ENCODE data around the gene PHOSPHO1.
"Not testable (repeated sequence)": the region's sequence is repeated elsewhere in the genome, so short reads cannot be mapped to it uniquely, and the experiment has no call there.

The PHOSPHO1 gene

DNA sequence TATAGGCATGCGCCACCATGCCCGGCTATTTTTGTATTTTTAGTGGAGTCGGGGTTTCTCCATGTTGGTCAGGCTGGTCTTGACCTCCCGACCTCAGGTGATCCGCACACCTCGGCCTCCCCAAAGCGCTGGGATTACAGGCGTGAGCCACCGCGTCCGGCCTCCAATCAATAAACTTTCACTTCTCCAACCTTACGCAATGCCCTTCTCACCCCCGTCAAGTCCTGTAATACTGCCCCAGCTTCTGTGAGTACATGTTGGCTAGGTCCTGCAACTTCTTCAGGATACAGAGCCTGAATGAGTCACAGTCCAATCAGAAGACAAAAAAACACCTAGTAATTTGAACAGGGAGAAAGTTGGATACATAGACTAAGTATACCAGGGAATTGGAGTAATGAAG is 47.1 kb upstream of the PHOSPHO1 start:
- Histone ChIP-seq H3K4me3 (replicated peaks; ENCODE audit: insufficient read depth, low read length) (no peak overlapping the region), H3K27me3 (ENCODE audit: insufficient read depth, poor library complexity, severe bottlenecking) (no peaks in the 10 kb centered on the region), H3K27ac (replicated peaks) (no peak overlapping the region)
- no peak for TF ChIP-seq GABPA (IDR thresholded peaks at IDR 0.05; ENCODE audit: low read depth)
- no peak for TF ChIP-seq POLR2AphosphoS5 (IDR thresholded peaks at IDR 0.05; ENCODE audit: low read depth)
- TF ChIP-seq REST (IDR thresholded peaks at IDR 0.05; ENCODE audit: insufficient replicate concordance, low read depth) = no peak
- TF ChIP-seq, protein P1, sequence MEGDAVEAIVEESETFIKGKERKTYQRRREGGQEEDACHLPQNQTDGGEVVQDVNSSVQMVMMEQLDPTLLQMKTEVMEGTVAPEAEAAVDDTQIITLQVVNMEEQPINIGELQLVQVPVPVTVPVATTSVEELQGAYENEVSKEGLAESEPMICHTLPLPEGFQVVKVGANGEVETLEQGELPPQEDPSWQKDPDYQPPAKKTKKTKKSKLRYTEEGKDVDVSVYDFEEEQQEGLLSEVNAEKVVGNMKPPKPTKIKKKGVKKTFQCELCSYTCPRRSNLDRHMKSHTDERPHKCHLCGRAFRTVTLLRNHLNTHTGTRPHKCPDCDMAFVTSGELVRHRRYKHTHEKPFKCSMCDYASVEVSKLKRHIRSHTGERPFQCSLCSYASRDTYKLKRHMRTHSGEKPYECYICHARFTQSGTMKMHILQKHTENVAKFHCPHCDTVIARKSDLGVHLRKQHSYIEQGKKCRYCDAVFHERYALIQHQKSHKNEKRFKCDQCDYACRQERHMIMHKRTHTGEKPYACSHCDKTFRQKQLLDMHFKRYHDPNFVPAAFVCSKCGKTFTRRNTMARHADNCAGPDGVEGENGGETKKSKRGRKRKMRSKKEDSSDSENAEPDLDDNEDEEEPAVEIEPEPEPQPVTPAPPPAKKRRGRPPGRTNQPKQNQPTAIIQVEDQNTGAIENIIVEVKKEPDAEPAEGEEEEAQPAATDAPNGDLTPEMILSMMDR (IDR thresholded peaks at IDR 0.05; ENCODE audit: insufficient read depth, low read length) = no peak
- no peak for TF ChIP-seq SPI1 (IDR thresholded peaks at IDR 0.05; ENCODE audit: borderline replicate concordance, low read depth)
- no peak for DNase-seq (ENCODE audit: low read depth in 1 of 2, low spot score in 1 of 2)

- H3K4me3 ChIP-seq (replicated peaks; ENCODE audit: insufficient read depth, low read length) = not testable (repeated sequence)
Measured at GRCh38 chr17:49275981-49276380, 45.4 kb upstream of the PHOSPHO1 start.

DNA sequence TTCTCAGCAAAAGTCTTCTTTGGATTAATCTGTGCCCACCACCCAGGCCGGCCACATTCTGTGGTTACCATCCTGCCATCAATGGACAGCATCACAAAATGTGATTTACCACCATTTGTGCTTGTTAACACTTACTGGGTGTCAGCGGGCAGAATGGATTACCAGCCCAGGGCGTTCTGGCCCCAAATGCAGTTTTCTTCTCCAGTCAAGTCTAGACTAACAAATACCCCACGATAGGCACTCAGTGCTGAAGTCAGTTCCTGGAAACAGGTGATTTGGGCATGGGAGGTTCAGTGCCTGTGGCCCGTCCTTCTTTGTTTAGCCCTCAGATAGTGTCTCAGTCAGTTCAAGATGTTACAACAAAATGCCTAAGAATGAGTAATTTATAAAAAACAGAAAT is 38.8 kb upstream of the PHOSPHO1 start:
- H3K27me3 ChIP-seq (ENCODE audit: insufficient read depth, poor library complexity, severe bottlenecking) = no peaks in the 10 kb centered on the region
- no peak for TF ChIP-seq SPI1 (IDR thresholded peaks at IDR 0.05; ENCODE audit: borderline replicate concordance, low read depth)
- TF ChIP-seq REST (IDR thresholded peaks at IDR 0.05; ENCODE audit: insufficient replicate concordance, low read depth) = no peak
- TF ChIP-seq POLR2AphosphoS5 (IDR thresholded peaks at IDR 0.05; ENCODE audit: low read depth) = no peak
- TF ChIP-seq, protein P1 (IDR thresholded peaks at IDR 0.05; ENCODE audit: insufficient read depth, low read length) = no peak
- no peak for TF ChIP-seq GABPA (IDR thresholded peaks at IDR 0.05; ENCODE audit: low read depth)
- H3K27ac ChIP-seq (replicated peaks) = no peak overlapping the region
- no peak overlapping the region for H3K4me3 ChIP-seq (replicated peaks; ENCODE audit: insufficient read depth, low read length)
- DNase-seq (ENCODE audit: low read depth in 1 of 2, low spot score in 1 of 2) = no peak

More at GRCh38 chr17:49275981-49276380, 45.4 kb upstream of the PHOSPHO1 start:
- not testable (repeated sequence) for H3K27ac ChIP-seq (replicated peaks); H3K27me3 ChIP-seq (ENCODE audit: insufficient read depth, poor library complexity, severe bottlenecking); DNase-seq (ENCODE audit: low read depth in 1 of 2, low spot score in 1 of 2)

DNA sequence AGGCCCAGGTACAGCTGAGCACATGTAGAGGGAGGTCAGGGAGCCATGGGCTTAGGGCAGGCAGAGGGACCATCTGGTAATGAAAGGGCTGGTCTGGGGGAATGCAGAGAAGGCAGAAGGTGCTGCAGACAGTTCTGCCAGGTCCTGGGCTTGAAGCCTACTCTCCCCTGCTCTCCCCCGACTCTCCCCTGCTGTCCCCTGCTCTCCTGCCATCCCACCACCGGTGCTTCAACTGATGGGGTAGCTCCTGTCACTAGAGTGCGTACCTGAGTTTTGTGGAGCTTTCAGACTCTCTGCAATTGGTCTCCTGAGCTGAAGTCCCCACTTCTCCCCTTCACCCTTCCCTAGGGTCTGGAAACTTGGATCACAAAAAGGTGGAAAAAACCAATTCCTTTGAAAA is 37.3 kb upstream of the PHOSPHO1 start:
- no peak for TF ChIP-seq SPI1 (IDR thresholded peaks at IDR 0.05; ENCODE audit: borderline replicate concordance, low read depth)
- no peak for TF ChIP-seq REST (IDR thresholded peaks at IDR 0.05; ENCODE audit: insufficient replicate concordance, low read depth)
- no peak for TF ChIP-seq GABPA (IDR thresholded peaks at IDR 0.05; ENCODE audit: low read depth)
- no peak for TF ChIP-seq POLR2AphosphoS5 (IDR thresholded peaks at IDR 0.05; ENCODE audit: low read depth)
- TF ChIP-seq, protein P1 (IDR thresholded peaks at IDR 0.05; ENCODE audit: insufficient read depth, low read length) = no peak
- Histone ChIP-seq H3K27ac (replicated peaks) (no peak overlapping the region), H3K4me3 (replicated peaks; ENCODE audit: insufficient read depth, low read length) (no peak overlapping the region), H3K27me3 (ENCODE audit: insufficient read depth, poor library complexity, severe bottlenecking) (no peaks in the 10 kb centered on the region)
- no peak for DNase-seq (ENCODE audit: low read depth in 1 of 2, low spot score in 1 of 2)
